ENCODE data around the gene RALBP1.

RALBP1 gene

DNA sequence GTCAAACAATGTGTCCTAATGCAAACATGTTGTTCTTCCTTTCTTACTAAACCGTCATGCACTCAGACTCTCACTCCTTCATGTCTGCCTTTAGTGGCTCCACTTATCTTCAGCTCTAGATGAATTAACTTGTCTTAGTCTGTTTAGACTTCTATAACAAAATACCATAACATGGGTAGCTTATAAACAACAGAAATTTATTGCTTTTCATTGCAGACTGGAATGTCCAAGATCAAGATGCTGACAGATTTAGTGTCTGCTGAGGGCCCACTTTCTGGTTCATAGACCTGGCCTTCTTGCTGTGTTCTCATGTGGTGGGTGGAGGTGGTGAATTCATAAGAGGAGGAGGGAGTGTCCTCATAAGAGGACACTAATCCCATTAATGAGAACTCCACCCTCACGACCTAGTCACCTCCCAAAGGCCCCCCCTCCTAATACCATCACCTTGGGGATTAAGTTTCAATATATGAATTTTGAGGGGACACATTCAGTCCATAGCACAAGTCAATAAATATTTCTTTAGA lies 32.3 kb downstream of the RALBP1 start:
- no peak for DNase-seq (ENCODE audit: low read depth in 3 of 3, low spot score in 1 of 3)

DNA sequence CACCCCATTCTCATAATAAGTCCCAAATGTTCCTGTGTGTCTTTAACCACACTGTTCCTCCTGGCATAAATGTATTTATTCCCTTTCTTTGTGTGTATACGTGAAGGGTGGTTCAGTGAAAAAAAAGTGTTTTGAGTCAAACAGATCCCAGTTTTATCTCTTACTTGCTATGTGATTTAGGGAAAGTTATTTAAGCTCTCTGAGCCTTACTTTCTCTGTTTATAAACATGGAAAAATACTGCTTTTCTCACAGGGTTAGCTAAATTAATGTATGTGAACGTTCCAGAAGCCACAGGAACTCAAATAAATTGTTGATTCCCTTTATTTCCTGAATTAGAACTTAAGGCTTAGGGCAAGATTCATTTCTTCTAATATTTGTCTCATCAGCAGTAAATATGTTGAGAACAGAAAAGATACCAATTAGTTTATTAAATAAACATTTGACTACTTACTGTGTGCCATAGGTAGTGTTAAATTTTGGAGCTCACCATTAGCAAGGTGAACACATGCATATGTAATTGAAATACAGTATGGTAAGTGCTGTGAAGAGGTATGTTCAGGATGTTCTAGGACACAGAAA lies 33.2 kb downstream of the RALBP1 start:
- DNase-seq (ENCODE audit: low read depth in 3 of 3, low spot score in 1 of 3): no peak

DNA sequence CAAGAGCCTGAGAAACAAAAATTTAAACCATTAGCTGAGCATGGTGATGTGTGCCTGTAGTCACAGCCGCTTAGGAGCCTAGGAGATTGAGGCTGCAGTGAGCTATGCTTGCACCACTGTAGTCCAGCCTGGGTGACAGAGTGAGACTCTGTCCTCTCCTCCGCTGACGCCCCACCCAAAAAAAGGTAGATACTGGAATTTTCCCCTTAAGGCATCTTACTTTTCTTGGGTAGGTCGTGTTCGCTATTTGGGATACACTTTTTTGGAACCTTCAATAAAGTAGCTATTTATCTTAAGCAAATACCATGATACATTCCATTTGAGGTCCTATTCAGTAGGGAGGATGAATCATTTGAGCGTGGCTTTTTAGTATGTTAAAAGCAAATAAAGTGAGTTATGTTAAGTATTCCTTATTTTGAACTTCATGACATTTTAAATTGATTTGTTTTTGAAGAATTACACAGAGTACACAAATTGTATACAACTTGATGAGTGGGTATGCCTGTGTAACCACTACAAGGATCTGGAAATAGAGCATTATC lies 38.7 kb downstream of the RALBP1 start:
- DNase-seq (ENCODE audit: low read depth in 3 of 3, low spot score in 1 of 3): no peak

DNA sequence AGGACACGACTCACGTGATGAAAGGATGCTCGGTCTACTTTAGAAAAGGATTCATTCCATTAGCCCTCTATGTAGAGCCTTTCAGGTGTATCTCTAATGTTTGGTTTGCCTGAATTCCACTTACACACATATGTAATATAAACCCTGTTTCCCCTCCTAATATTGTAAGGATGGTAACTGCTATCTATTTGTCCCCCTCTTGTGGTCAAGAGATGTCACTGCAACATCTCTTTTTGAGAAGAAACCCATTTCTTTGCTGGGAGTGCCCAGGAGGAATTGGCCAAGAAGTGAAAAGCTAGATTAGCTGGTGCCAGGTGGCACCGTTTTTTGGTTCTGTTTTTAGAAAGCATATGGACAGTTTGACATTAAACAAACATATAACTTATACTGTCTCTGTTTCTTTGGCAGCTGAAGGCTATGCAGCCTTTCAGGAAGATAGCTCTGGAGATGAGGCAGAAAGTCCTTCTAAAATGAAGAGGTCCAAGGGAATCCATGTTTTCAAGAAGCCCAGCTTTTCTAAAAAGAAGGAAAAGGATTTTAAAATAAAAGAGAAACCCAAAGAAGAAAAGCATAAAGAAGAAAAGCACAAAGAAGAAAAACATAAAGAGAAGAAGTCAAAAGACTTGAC lies 41.2 kb downstream of the RALBP1 start:
- DNase-seq (ENCODE audit: low read depth in 3 of 3, low spot score in 1 of 3): no peak

DNA sequence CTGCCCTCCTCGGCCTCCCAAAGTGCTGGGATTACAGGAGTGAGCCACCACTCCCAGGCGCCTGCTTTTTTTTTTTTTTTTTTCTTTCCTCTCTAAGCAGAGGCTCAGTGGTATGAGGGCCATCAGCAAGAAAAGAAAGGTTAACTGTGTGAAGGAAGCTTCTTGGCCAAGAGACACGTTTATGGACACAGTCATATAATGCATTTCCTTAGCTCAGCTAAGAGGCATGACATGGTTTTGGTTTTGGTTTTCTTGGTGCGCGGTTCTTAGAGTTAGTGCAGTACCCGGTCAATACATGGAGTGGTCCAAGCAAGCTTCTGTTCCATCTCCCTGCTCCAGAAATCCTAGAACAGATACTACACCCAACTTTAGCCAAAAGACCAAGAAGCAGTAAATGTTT lies 42.6 kb downstream of the RALBP1 start:
- DNase-seq (ENCODE audit: low read depth in 3 of 3, low spot score in 1 of 3): no peak

DNA sequence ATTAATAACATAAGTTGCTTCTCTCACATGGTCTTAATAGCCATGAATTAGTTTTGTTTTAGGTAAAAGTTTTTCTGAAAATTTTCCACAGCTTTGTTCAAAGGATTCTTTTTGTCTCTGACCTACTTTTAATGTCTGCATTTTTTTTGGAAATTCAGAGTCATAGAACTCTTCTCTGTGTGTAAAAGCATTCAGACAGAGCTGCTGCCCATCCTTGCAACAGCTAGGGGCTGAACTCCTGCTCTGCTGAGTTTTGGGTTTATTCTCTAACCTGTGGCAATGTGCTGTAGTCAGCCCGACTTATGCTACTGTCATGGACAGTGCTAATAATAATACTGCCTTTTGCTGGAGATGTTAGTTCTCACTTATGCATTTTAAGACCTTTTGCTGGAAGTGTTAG lies 44.1 kb downstream of the RALBP1 start:
- no peak for DNase-seq (ENCODE audit: low read depth in 3 of 3, low spot score in 1 of 3)

DNA sequence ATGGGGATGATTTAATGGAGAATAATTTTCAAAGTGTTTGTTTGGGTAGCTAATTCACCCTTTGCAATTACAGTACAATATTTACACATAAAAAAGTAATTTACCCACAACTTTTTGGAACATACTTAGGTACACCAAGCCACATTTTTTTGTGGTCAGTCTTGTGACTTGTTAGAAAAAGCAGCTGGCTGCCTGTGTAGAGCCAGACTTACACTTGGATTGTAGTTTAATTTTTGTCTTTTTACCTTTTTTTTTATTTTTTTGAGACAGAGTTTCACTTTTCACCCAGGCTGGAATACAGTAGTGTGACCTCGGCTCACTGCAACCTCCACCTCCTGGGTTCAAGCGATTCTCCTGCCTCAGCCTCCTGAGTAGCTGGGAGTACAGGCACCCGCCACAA lies 45.4 kb downstream of the RALBP1 start:
- no peak for DNase-seq (ENCODE audit: low read depth in 3 of 3, low spot score in 1 of 3)

DNA sequence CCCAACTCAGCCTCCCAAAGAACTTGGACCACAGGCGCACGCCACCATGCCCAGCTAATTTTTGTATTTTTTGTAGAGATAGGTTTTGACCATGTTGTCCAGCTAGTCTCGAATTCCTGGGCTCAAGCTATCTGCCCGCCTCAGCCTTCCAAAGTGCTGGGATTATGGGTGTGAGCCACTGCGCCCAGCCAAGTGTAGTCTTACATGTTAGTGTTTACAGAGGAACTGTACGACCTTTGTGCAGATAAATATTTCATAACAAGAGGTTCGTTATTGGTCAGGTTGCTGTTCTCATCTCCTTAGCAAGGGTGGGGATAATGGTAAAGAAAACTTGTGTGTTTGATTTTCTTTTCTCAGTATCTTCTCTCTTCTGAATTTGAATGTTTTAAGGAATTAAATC lies 46.5 kb downstream of the RALBP1 start:
- DNase-seq (ENCODE audit: low read depth in 3 of 3, low spot score in 1 of 3): no peak

DNA sequence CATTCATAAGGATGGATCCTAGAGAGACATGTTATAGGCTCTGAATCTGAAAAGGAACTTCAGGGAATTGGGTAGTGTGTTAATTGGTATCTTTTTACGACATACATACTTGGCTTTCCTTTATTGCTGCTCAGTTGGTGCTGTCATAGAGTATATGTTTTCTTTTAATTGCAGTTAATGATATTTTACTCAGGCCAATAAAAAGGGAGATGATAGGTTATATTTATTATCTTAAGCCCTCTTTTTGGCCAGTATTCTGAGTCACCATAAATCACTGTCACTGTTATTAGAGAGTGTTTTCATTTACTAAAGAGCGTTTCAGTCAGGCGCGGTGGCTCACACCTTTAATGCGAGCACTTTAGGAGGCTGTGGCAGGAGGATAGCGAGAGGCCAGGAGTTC lies 47.6 kb downstream of the RALBP1 start:
- no peak for DNase-seq (ENCODE audit: low read depth in 3 of 3, low spot score in 1 of 3)

DNA sequence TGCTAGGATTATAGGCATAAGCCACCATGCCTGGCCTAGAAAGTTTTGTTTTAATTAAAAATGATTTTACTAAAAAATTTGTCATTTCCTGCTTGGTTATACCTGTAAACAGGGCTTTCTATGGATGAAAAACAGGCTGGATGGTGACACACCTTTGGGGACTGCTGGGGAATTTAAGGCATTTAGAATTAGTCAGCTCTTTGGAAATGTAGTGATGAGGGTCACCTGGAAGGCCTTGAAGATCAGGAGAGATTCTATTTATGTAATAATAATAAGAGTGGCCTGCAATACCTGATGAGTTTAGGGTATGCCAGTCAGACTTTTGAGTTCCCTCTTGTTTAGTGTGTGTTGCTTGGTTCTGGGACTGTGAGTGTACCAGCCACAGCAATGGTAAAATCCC lies 51.1 kb downstream of the RALBP1 start:
- no peak for DNase-seq (ENCODE audit: low read depth in 3 of 3, low spot score in 1 of 3)

DNA sequence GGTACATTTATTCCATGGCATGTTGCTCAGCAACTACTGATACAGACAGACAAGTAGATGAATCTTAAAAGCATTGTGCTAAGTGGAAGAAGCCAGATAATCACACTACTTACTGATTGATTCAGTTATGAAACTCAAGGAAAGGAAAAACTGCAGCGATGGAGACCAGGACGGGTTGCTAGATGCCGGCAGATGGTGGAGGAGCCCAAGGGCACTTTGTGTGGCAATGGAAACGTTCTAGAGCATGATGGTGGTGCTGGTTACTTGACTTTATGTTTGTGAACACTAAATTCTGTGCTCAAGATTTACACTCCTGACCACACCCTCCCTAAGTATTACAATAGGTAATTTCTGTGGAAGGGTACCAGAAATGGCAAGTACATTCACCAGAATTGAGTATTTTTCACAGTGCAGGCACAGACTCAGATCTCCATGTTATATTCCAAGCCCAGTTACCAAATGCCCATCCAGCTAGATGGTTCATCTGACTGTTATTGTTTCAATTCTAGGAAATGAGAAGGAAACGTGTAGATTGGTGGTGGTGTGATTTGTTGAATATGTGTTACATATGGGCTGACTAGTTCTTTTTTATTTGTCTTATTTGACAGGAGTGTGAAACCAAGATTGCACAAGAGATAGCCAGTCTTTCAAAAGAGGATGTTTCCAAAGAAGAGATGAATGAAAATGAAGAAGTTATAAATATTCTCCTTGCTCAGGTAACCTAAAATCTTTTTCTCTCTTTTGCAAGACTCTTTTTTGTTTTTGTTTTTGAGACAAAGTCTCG lies 55.1 kb downstream of the RALBP1 start:
- no peak for DNase-seq (ENCODE audit: low read depth in 3 of 3, low spot score in 1 of 3)

DNA sequence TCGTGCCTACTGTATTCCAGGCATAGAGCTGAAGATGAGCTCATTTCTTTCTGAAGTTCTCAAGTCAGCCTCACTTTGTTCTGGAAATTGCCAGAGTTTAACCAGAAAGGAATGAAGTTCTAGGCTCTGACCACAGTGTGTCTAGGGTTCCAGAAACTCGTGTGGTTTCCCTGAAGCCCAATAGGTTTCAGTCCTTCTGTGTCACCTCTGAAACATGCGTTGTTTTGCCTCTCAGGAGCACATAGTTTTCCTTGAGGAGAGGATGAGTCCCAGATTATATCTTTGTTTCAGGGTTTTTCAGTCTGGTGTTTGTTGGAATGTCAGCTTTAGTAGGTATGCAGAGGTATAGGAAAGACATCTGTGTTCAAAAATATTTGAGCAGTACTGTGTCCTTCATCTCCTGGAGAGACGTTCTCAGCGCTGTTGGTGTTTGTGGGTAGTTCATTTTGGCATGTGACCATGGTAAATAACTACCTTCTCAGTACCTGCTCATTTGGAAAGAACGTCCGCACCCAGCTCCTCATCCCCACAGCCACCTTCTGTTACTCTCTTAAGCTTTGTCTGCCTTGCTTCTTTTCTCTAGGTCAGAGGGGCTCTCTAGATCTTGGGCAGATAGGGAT lies 56.6 kb downstream of the RALBP1 start:
- DNase-seq (ENCODE audit: low read depth in 3 of 3, low spot score in 1 of 3): no peak

DNA sequence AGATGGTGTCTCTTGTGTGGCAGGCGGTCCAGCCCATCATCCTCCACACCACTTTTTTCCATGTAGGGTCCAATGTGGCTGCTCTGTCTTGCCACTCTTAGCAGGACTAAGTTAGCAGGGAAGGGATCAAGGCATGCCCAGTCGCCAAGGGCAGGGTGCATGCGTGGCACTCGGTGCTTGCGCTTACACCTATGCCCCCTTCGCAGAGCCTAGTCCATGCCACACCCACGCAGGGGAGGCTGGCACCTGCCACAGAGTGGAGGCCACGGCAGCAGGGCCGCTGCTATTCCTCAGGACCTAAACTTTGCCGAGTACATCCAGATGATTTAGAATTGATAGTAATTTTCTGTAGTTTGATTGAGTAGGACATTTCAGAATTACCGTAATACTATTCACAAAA lies 59.5 kb downstream of the RALBP1 start:
- DNase-seq (ENCODE audit: low read depth in 3 of 3, low spot score in 1 of 3): no peak

DNA sequence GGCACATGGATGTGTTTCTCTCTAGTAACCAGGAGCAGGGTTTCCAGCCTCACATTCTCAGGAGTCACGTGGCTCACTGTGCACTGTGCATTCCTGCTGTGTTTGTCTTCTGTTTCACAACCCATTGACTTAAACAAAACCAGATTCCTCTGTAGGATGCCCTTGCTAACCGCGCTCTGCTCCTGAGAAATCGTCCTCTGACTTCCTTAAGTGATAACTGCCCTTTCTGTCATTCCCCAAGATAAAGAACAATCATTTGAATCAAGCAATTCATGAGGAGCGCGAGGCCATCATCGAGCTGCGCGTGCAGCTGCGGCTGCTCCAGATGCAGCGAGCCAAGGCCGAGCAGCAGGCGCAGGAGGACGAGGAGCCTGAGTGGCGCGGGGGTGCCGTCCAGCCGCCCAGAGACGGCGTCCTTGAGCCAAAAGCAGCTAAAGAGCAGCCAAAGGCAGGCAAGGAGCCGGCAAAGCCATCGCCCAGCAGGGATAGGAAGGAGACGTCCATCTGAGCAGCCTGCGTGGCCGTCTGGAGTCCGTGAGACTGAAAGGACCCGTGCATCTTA lies 60.2 kb downstream of the RALBP1 start:
- DNase-seq (ENCODE audit: low read depth in 3 of 3, low spot score in 1 of 3): no peak

DNA sequence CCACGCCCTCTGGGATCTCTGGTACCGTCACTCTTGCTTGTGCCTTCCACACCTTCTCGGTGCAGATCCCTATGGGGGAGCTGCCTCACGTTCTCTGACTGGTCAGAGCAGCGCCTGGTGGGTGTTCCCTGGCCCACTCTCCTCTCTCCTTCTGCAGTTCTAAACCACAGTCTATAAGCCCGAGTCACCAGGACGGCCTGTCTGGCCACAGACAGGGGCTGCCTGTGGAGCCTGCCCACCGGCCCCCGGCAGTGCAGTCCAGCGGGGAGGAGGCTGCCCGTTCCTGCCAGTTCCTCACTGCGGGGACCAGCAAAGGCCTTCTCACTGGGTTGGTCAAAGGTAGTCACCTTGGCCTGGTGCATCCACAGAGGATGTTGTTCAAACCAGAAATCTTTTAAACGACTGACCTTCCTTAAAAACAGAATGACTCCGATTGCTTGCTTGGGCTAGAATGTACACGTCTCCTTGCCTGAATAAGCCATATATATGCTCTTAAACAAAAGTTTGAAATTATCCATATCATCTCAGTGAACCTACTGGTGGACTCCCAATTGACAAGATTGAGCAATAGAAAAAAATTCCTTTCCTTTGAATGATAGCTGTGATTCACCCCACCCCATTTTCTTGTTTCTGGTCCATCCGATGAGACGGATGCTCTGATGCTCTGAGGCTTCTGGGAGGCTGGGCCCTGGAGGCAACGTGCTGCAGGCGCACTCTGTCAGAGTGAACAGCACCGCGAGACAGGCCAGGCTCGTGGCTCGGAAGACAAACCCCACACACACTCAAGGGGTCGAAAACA lies 61.2 kb downstream of the RALBP1 start:
- no peak for DNase-seq (ENCODE audit: low read depth in 3 of 3, low spot score in 1 of 3)

DNA sequence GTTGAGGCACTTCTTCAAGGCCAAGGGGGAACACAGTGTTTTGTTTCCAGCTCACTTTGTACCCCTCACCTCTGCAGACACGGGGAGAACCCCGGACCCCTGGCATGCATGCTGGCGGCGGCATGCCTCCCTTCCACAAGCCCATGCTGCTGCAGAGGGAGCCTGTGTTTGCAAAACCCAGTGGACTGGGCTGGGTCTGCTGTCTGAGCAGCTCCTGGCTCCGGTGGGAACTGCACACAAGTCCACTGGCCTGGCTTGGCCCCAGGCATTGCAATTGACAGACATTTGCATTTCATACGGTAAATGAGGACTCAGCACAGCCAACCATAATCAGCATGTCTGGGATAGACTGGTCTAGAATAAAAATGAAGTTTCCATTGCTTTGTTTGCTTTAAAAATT lies 62.4 kb downstream of the RALBP1 start:
- DNase-seq (ENCODE audit: low read depth in 3 of 3, low spot score in 1 of 3): no peak

DNA sequence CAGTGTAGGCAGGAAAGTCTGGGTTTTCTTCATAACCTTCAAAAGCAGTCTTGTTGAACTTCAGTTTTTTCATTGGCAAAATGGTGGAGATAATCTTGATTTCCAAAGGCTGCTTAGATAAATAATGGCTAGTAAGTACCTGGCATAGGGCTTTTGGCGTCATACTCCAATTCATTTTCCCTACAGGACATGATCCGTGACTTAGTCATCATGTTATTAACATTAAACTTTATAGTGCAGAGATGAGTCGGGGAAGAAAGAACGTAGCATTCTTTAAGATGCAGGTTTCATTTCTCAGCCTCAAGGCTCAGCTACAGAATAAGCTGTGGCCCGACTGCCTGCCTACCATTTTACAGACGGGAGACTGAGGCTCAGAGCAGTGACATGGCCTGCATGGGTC lies 64.0 kb downstream of the RALBP1 start:
- DNase-seq (ENCODE audit: low read depth in 3 of 3, low spot score in 1 of 3): no peak

DNA sequence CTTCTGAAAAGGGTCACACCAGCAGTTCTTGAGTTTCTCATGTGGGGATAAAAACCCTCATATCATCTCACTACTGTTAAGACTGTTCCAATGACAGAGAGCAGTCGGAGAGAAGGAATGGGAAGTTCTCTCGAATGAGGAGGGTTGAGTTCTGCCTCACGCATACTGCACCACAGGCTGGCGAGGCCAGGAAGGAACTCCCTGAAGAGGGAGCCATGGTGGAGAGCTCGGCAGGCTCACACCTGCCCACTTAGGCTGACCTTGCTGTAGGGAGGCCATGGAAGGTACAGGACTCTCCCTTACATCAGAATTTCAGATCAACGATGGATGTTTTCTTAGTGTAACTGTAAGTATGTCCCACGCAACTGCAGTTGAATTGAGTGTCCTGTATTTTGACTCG lies 64.6 kb downstream of the RALBP1 start:
- no peak for DNase-seq (ENCODE audit: low read depth in 3 of 3, low spot score in 1 of 3)

DNA sequence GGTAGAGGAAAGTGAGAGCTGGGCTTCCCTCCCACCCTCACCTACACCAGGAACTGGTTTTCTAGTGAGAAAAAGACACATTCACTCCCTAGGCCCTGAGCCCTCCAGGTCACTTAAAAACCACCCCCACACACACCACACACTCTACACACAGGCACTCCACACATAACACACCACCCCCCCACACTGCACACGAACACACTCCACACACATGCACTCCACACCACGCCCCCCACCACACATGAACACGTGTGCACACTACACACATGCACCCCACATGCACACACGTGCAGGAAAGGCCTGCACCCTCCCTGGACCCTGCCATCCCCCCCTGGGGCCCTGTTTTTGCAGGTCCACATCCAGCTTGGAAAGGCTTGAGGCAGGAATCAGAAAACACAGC lies 67.6 kb downstream of the RALBP1 start:
- no peak for DNase-seq (ENCODE audit: low read depth in 3 of 3, low spot score in 1 of 3)

DNA sequence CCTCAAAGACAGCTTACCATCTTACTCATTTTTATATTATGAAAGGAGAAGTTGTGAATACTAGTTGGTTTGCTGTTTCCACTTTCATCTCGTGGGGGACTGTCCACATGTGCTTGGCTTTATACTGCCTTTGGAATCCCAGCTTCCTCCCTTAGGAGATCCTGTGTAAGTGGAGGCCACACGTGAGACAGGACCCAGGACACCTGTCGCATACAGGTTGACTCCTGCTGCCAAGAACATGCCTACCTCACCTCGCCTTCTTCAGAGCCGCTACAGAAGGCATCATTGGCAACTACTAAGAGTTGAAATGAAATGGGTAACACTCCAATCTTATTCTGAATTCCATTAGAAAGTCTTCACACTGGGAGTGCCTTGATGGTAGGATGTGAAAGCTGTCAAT lies 69.7 kb downstream of the RALBP1 start:
- no peak for DNase-seq (ENCODE audit: low read depth in 3 of 3, low spot score in 1 of 3)

DNA sequence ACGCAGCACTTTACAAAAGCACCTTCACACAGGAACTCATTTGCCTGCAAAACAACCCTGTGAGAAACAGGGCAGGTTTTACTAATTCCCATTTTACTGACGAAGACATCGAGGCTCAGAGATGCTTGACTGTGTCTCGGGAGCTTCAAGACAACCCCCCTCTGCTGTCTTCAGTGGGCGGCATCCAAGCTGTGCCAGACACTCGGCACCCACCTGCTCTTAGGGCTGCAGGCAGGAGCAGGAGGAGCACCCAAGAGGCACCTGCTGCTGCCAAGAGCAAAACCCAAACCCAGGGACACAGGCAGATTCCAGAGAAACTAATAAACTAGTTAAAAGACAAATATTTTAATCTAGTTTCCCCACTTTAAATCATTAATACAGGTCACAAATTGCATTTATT lies 71.2 kb downstream of the RALBP1 start:
- no peak for DNase-seq (ENCODE audit: low read depth in 3 of 3, low spot score in 1 of 3)
